HG02885 (cell line): ENCODE results near the gene GNG2.
A peak's percentile ranks its signal among the peaks of the same experiment; 100 is the strongest.

Source experiments
- ATAC-seq: cut with Tn5 transposase; IDR thresholded peaks from one replicate; pipeline ENCODE4 v1.9.1; 2021; ENCODE audit warnings: mild to moderate bottlenecking; ENCODE audit not compliant: unreplicated experiment, poor library complexity

Gene GNG2

GRCh38 chr14:51860164-51860824 lies at the start of gene GNG2:
Gene GNG2 (plus strand): TSS chr14:51860612. CDS start chr14:51950679, 90,067 bp downstream.
- ATAC-seq = peak; percentile 92

GRCh38 chr14:51811706-51812105 lies 48.7 kb upstream of the GNG2 start:
- no peak for ATAC-seq

- ATAC-seq = no peak
Measured at GRCh38 chr14:51816031-51816430, 44.4 kb upstream of the GNG2 start.

- no peak for ATAC-seq
Measured at GRCh38 chr14:51817326-51817725, 43.1 kb upstream of the GNG2 start.

- ATAC-seq = no peak
Measured at GRCh38 chr14:51818748-51819380, 41.5 kb upstream of the GNG2 start.

GRCh38 chr14:51821822-51822221 lies 38.6 kb upstream of the GNG2 start:
- ATAC-seq = no peak

GRCh38 chr14:51822499-51822898 lies 37.9 kb upstream of the GNG2 start:
- ATAC-seq = no peak

GRCh38 chr14:51823706-51824105 lies 36.7 kb upstream of the GNG2 start:
- no peak for ATAC-seq

GRCh38 chr14:51824191-51824590 lies 36.2 kb upstream of the GNG2 start:
- ATAC-seq = no peak

GRCh38 chr14:51825926-51826325 lies 34.5 kb upstream of the GNG2 start:
- no peak for ATAC-seq

GRCh38 chr14:51828017-51828797 lies 32.2 kb upstream of the GNG2 start:
- peak; percentile 89 for ATAC-seq

GRCh38 chr14:51834240-51834639 lies 26.2 kb upstream of the GNG2 start:
- no peak for ATAC-seq

- ATAC-seq = no peak
Measured at GRCh38 chr14:51836417-51836816, 24.0 kb upstream of the GNG2 start.

- peak; percentile 40 for ATAC-seq
Measured at GRCh38 chr14:51844081-51844881, 16.1 kb upstream of the GNG2 start.

- ATAC-seq = no peak
Measured at GRCh38 chr14:51845811-51846210, 14.6 kb upstream of the GNG2 start.

- peak; percentile 83 for ATAC-seq
Measured at GRCh38 chr14:51846631-51847488, 13.6 kb upstream of the GNG2 start.

- no peak for ATAC-seq
Measured at GRCh38 chr14:51847489-51847796, 13.0 kb upstream of the GNG2 start.

- no peak for ATAC-seq
Measured at GRCh38 chr14:51848120-51848519, 12.3 kb upstream of the GNG2 start.

GRCh38 chr14:51849097-51849496 lies 11.3 kb upstream of the GNG2 start:
- no peak for ATAC-seq

- ATAC-seq = no peak
Measured at GRCh38 chr14:51850651-51851050, 9.8 kb upstream of the GNG2 start.
